BLaER1 (cell line): ENCODE data around the gene IGSF3.

ENCODE experiments used
- H3K27ac ChIP-seq: shearing (Covaris generic); formaldehyde crosslinking; 2 replicates; pipeline ENCODE4 v1.8.1; 2022
- H3K27me3 ChIP-seq: shearing (Covaris generic); formaldehyde crosslinking; 2 replicates; pipeline ENCODE4 v1.8.1; 2022
- H3K36me3 ChIP-seq: shearing (Covaris generic); formaldehyde crosslinking; 2 replicates; pipeline ENCODE4 v1.8.1; 2022
- H3K4me1 ChIP-seq: shearing (Covaris generic); formaldehyde crosslinking; 2 replicates; pipeline ENCODE4 v1.8.1; 2022
- H3K4me2 ChIP-seq: shearing (Covaris generic); formaldehyde crosslinking; 2 replicates; pipeline ENCODE4 v1.8.1; 2022
- H3K4me3 ChIP-seq: shearing (Covaris generic); formaldehyde crosslinking; 2 replicates; pipeline ENCODE4 v1.8.1; 2022
- H3K9ac ChIP-seq: shearing (Covaris generic); formaldehyde crosslinking; 2 replicates; pipeline ENCODE4 v1.8.1; 2022
- H3K9me3 ChIP-seq: shearing (Covaris generic); formaldehyde crosslinking; 2 replicates; pipeline ENCODE4 v1.8.1; 2022
- H4K20me1 ChIP-seq: shearing (Covaris generic); formaldehyde crosslinking; 2 replicates; pipeline ENCODE4 v1.8.1; 2022
- Cebpa-rat ChIP-seq: shearing (Covaris generic); IDR thresholded peaks from 2 replicates; pipeline ENCODE4 v1.8.1; 2022

IGSF3 gene

DNA sequence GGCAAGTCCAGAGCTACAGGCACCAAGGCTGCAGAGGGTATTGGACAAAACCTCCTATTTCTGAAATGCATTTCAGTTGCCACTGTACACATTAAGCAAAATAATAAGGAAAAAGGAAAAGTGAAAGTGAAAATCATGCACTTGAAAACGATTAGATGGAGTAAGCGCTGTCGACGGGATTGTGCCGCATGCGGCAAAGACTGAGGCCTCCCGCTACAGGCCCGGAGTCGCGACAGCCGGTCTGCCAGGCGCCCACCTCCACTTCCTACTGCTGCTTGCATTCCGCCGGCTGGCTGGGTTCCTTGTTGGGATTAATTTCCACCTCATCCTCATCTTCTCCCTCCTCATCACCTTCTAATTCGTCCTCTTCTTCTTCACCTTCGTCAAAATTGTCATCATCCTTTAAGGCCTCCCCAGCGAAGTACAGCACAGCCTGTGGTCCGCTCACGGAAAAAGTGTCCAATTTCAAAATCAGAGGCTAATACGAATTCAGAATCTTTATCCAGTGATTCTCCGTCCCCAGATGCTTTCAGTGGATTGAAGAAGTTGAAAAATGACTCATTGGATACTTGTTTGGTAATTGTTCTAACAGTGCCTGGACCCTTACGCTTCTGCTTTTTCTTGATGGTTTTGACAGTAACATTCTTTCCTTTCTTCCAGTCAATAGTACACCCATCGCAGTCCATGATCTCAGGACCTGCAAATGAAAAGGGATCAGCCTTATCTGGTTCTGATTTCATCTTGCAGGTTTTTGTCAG is 134.7 kb downstream of the IGSF3 start:
- no peak overlapping the region for H3K4me3 ChIP-seq
- no peak for TF ChIP-seq Cebpa-rat
- no peak overlapping the region for H3K4me2 ChIP-seq
- H3K9ac ChIP-seq: no peak overlapping the region
- no peaks in the 10 kb centered on the region for H3K27me3 ChIP-seq
- H4K20me1 ChIP-seq: no peaks in the 10 kb centered on the region
- H3K27ac ChIP-seq: no peak overlapping the region
- peaks cover 94% of the 10 kb centered on the region for H3K36me3 ChIP-seq
- peaks cover under 1% of the 10 kb centered on the region; the same call in 1 of the 2 replicates for H3K4me1 ChIP-seq
- peaks cover 55% of the 10 kb centered on the region for H3K9me3 ChIP-seq

- Histone ChIP-seq H3K4me3 (no peak overlapping the region), H3K4me2 (no peak overlapping the region), H3K36me3 (peaks cover 89% of the 10 kb centered on the region), H3K27ac (no peak overlapping the region), H4K20me1 (no peaks in the 10 kb centered on the region), H3K9ac (no peak overlapping the region), H3K4me1 (no peaks in the 10 kb centered on the region), H3K27me3 (no peaks in the 10 kb centered on the region), H3K9me3 (peaks cover 57% of the 10 kb centered on the region)
- TF ChIP-seq Cebpa-rat: no peak
These were observed 135.6 kb downstream of the IGSF3 start for GRCh38 chr1:116531917-116532316.

DNA sequence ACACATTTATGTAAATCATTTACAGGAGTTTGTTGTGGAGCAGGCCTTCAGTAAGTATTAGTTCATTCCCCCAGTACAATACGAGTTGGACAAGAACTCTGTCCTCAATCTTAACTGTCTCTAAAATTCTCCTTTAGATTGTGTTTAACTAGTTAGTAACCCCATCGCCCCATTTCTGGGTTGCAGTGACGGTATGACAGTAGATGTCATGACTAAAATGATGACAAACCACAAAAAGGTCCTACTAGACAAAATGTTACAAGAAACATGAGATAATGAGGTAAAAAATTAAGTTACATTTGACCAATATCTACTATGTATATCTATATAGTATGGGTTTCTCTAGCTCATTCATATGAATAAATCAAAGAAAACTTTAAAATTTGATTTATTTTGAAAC is 137.9 kb downstream of the IGSF3 start:
- Histone ChIP-seq H3K4me1 (no peaks in the 10 kb centered on the region), H3K4me3 (no peak overlapping the region), H3K27ac (no peak overlapping the region), H3K27me3 (no peaks in the 10 kb centered on the region), H3K36me3 (peaks cover 74% of the 10 kb centered on the region), H4K20me1 (no peaks in the 10 kb centered on the region), H3K9ac (no peak overlapping the region), H3K9me3 (peaks cover 40% of the 10 kb centered on the region), H3K4me2 (no peak overlapping the region)
- no peak for TF ChIP-seq Cebpa-rat

GRCh38 chr1:116529199-116529631 is 138.3 kb downstream of the IGSF3 start:
- H3K4me2 ChIP-seq: no peak overlapping the region
- no peaks in the 10 kb centered on the region for H4K20me1 ChIP-seq
- H3K27ac ChIP-seq: no peak overlapping the region
- H3K36me3 ChIP-seq: peaks cover 71% of the 10 kb centered on the region
- peaks cover 36% of the 10 kb centered on the region for H3K9me3 ChIP-seq
- no peaks in the 10 kb centered on the region for H3K4me1 ChIP-seq
- no peak overlapping the region for H3K4me3 ChIP-seq
- TF ChIP-seq Cebpa-rat: no peak
- H3K27me3 ChIP-seq: no peaks in the 10 kb centered on the region
- H3K9ac ChIP-seq: no peak overlapping the region

- Histone ChIP-seq H3K4me1 (no peaks in the 10 kb centered on the region), H3K27me3 (no peaks in the 10 kb centered on the region), H3K4me2 (no peak overlapping the region), H3K9ac (no peak overlapping the region), H3K36me3 (peaks cover 69% of the 10 kb centered on the region), H3K9me3 (peaks cover 28% of the 10 kb centered on the region), H3K27ac (no peak overlapping the region), H3K4me3 (no peak overlapping the region), H4K20me1 (no peaks in the 10 kb centered on the region)
- TF ChIP-seq Cebpa-rat: no peak
These were observed 139.0 kb downstream of the IGSF3 start for GRCh38 chr1:116528329-116529083.

DNA sequence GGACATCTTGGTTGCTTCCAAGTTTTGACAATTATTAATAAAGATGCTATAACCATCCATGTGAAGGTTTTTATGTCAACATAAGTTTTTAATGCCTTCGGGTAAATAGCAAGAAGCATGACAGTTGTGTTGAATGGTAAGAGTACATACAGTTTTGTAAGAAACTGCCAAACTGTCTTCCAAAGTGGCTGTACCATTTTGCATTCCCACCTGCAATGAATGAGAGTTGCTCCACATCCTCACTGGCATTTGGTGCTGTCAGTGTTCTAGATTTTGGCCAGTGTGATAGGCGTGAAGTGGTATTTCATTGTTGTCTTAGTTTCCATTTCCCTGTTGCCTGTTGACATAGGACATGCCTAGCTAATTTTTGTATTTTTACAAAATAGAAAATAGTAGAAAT is 142.1 kb downstream of the IGSF3 start:
- Histone ChIP-seq H3K9ac (no peak overlapping the region), H3K27me3 (no peaks in the 10 kb centered on the region), H4K20me1 (no peaks in the 10 kb centered on the region), H3K4me2 (no peak overlapping the region), H3K9me3 (peaks cover 15% of the 10 kb centered on the region), H3K4me3 (no peak overlapping the region), H3K4me1 (no peaks in the 10 kb centered on the region), H3K36me3 (peaks cover 61% of the 10 kb centered on the region), H3K27ac (no peak overlapping the region)
- no peak for TF ChIP-seq Cebpa-rat
